Adrenal gland (tissue), 12 donors: ENCODE data around the gene SREBF2. TPM values are rescaled to one million over a fixed set of nuclear protein-coding genes. Genes with fewer than 3 reads are reported as not detected.
"Not testable (repeated sequence)": the region's sequence is repeated elsewhere in the genome, so short reads cannot be mapped to it uniquely, and the experiment has no call there.

Experiments
- DNase-seq, 7 donors: peaks; one replicate each; pipeline ENCODE4 v3.0.0-alpha.2; 2019 to 2020
- H3K27ac ChIP-seq, 5 donors: fragments of 200-600 bp; sonication (generic) in 4 of 5; 1 replicate in 3 of 5; 2 replicates in 2 of 5; pipeline versions ENCODE4 v1.5.1 to v1.8.0; 2016 to 2020; ENCODE audit warnings: mild to moderate bottlenecking in 1 of 5
- H3K27me3 ChIP-seq: fragments of 200-600 bp; 2 replicates; pipeline ENCODE4 v1.8.0; 2021
- H3K36me3 ChIP-seq, 2 donors: fragments of 200-600 bp; replicated peaks in 1 of 2; 1 replicate in 1 of 2; 2 replicates in 1 of 2; pipeline versions ENCODE4 v1.5.1 to v1.8.0; 2018 to 2022
- H3K4me1 ChIP-seq, 2 donors: fragments of 200-600 bp; replicated peaks in 1 of 2; 1 replicate in 1 of 2; 2 replicates in 1 of 2; pipeline versions ENCODE4 v1.5.1 to v1.8.0; 2018 to 2021
- H3K4me3 ChIP-seq, 4 donors: fragments of 200-600 bp; sonication (generic) in 3 of 4; one replicate each; pipeline ENCODE4 v1.5.1; 2016 to 2018
- H3K9me3 ChIP-seq, 3 donors: fragments of 200-600 bp; sonication (generic) in 1 of 3; replicated peaks in 1 of 3; 1 replicate in 2 of 3; 2 replicates in 1 of 3; pipeline versions ENCODE4 v1.5.1 to v1.8.0; 2016 to 2021
- CTCF ChIP-seq, 6 experiments: fragments of 450-650 bp in 4 of 6; fragments of 200-600 bp in 2 of 6; sonication (generic) in 1 of 6; IDR thresholded peaks; 1 replicate in 5 of 6; 2 replicates in 1 of 6; pipeline versions ENCODE4 v1.5.1 to v1.8.0; 2016 to 2021; ENCODE audit warnings: antibody characterized with exemption in 6 of 6, mild to moderate bottlenecking in 2 of 6, moderate library complexity in 1 of 6
- POLR2A ChIP-seq, 2 donors: fragments of 450-650 bp; IDR thresholded peaks; one replicate each; pipeline ENCODE4 v1.6.1; 2017; ENCODE audit warnings: antibody characterized with exemption in 2 of 2, mild to moderate bottlenecking in 2 of 2, moderate library complexity in 1 of 2
- WGBS, 4 donors: extraction: QIAGEN DNeasy Blood & Tissue Kit in 2 of 4; methylation state at CpG; one replicate each; pipeline versions ENCODE4 v1.1.5 to v1.1.7; 2013 to 2017; 5-methylcytosine and 5-hydroxymethylcytosine counted together
- intact Hi-C, 2 donors: fragments of 100-400 bp; cut with DNase I; formaldehyde crosslinking; loops; one replicate each; pipeline versions ENCODE4 v1.14.1 to v1.15.0; 2022 to 2023
- polyA plus RNA-seq, 3 donors: library from polyadenylated mRNA; stranded (reverse); fragments of 200-250 nt in 2 of 3; fragments of 350-450 nt in 1 of 3; fragmentation: Illumina TruSeq in 1 of 3; extraction: RNeasy Lipid Tissue Mini Kit (QIAGEN cat#74804) in 1 of 3; gene quantifications; one replicate each; pipeline ENCODE4 v1.2.3, GENCODE V29; 2013 to 2014
- total RNA-seq, 9 donors: library from RNA; depleted of rRNA in 4 of 9; stranded (reverse); fragments of >200 nt in 4 of 9; fragments of 120-200 nt in 1 of 9; fragmentation: NEBNext Ultra II Directional in 1 of 9; extraction: Animal tissue kit (Norgen Biotek cat#: 25700) in 1 of 9; gene quantifications; one replicate each; pipeline versions ENCODE4 v1.1.0 to v1.2.4, GENCODE V29; 2013 to 2023
- donor health status: healthy with polysubstance abuse.
- donor health status: Bipolar disorder and iron deficiency.
- donor health status: DM: yes; HTN: yes; CAD: no.
- donor health status: DM: no; HTN: no; CAD: no.
- donor health status: DM: no; HTN: no; CAD: no.
- donor health status: DM: yes; HTN: yes; CAD: no.

SREBF2 gene
- total and polyA plus RNA-seq, 12 donors: 67.5 to 263 (median 149) TPM

- H3K36me3 ChIP-seq: peaks cover 0 to 8% of the 10 kb centered on the region in 2 donors
- H3K4me1 ChIP-seq: peaks cover 30 to 59% of the 10 kb centered on the region in 2 donors
- no peaks in the 10 kb centered on the region for H3K27me3 ChIP-seq
- H3K9me3 ChIP-seq: no peaks in the 10 kb centered on the region
- intact Hi-C loops: no loop called here
- TF ChIP-seq CTCF (IDR thresholded peaks at IDR 0.05) (no peak), POLR2A (IDR thresholded peaks at IDR 0.05) (no peak)
- peak in 1 of 7 donors; percentile 32 for DNase-seq
- peak overlapping the region; percentile 18 to 81 (median 72) for H3K27ac ChIP-seq
- WGBS, 4 donors: 9 to 38% (median 27%) methylated on average over 4 of the region's 4 CpGs
- no peak overlapping the region for H3K4me3 ChIP-seq
Observed at GRCh38 chr22:41862160-41862529, 29.2 kb downstream of the SREBF2 start.

- no peak overlapping the region for H3K4me3 ChIP-seq
- WGBS, 4 donors: 64 to 72% (median 70%) methylated on average over 11 of the region's 11 CpGs
- intact Hi-C loops: no loop called here
- H3K9me3 ChIP-seq: no peaks in the 10 kb centered on the region
- peaks cover 0 to 14% of the 10 kb centered on the region in 2 donors for H3K36me3 ChIP-seq
- H3K4me1 ChIP-seq: peaks cover 28 to 53% of the 10 kb centered on the region in 2 donors
- peak overlapping the region; percentile 18 to 81 (median 72) for H3K27ac ChIP-seq
- no peaks in the 10 kb centered on the region for H3K27me3 ChIP-seq
- no peak for TF ChIP-seq POLR2A (IDR thresholded peaks at IDR 0.05)
- TF ChIP-seq CTCF (IDR thresholded peaks at IDR 0.05): no peak
- DNase-seq: peak in 1 of 7 donors; percentile 15
Observed at GRCh38 chr22:41862530-41863266, 29.8 kb downstream of the SREBF2 start.

GRCh38 chr22:41863472-41863871 is 30.6 kb downstream of the SREBF2 start:
- peak overlapping the region in 3 of 5 donors; percentile 72 to 81 (median 77) for H3K27ac ChIP-seq
- intact Hi-C loops: no loop called here
- peaks cover 0 to 22% of the 10 kb centered on the region in 2 donors for H3K36me3 ChIP-seq
- peaks cover 26 to 53% of the 10 kb centered on the region in 2 donors for H3K4me1 ChIP-seq
- H3K9me3 ChIP-seq: no peaks in the 10 kb centered on the region
- WGBS, 4 donors: 44 to 67% (median 56%) methylated on average over 2 of the region's 2 CpGs
- DNase-seq: peak in 1 of 7 donors; percentile 11
- no peaks in the 10 kb centered on the region for H3K27me3 ChIP-seq
- H3K4me3 ChIP-seq: no peak overlapping the region
- no peak for TF ChIP-seq CTCF (IDR thresholded peaks at IDR 0.05)
- no peak for TF ChIP-seq POLR2A (IDR thresholded peaks at IDR 0.05)

- WGBS, 4 donors: 95 to 100% (median 97%) methylated on average over 3 to 10 of the region's 10 CpGs
Observed at GRCh38 chr22:41868556-41868955, 35.7 kb downstream of the SREBF2 start.

GRCh38 chr22:41870081-41870480 is 37.2 kb downstream of the SREBF2 start:
- Histone ChIP-seq H3K27ac (peak overlapping the region in 2 of 5 donors; percentile 8 to 26), H3K36me3 (peaks cover 0 to 85% of the 10 kb centered on the region in 2 donors)
- intact Hi-C loops, H3K9me3 ChIP-seq, H3K4me3 ChIP-seq, H3K4me1 ChIP-seq, DNase-seq, H3K27me3 ChIP-seq: not testable (repeated sequence)
- 73 to 100% (median 88%) methylated on average over 1 of the region's 1 CpG for WGBS, 4 donors

More at GRCh38 chr22:41868556-41868955, 35.7 kb downstream of the SREBF2 start:
- Histone ChIP-seq H3K4me3 (no peak overlapping the region), H3K9me3 (no peaks in the 10 kb centered on the region), H3K27ac (no peak overlapping the region), H3K27me3 (no peaks in the 10 kb centered on the region), H3K36me3 (peaks cover 0 to 70% of the 10 kb centered on the region in 2 donors), H3K4me1 (peaks cover 9 to 19% of the 10 kb centered on the region in 2 donors)
- no peak for DNase-seq
- TF ChIP-seq CTCF (IDR thresholded peaks at IDR 0.05) (no peak), POLR2A (IDR thresholded peaks at IDR 0.05) (no peak)
- intact Hi-C loops: no loop called here
